CD14-positive monocyte (primary cell): ENCODE data around the gene DYNC1H1. TPM values are rescaled to one million over a fixed set of nuclear protein-coding genes. Genes with fewer than 3 reads are reported as not detected.

Source experiments
- DNase-seq, 3 donors: peaks; one replicate each; pipeline ENCODE4 v3.0.0-alpha.2; 2011 to 2022
- H2AFZ ChIP-seq: 2 replicates; pipeline ENCODE4 v1.6.0; 2012; ENCODE audit warnings: mild to moderate bottlenecking, low read depth, low read length, inconsistent platforms; ENCODE audit not compliant: insufficient read depth, poor library complexity, severe bottlenecking
- H3K27ac ChIP-seq, 2 donors: 1 replicate in 1 of 2; 2 replicates in 1 of 2; pipeline ENCODE4 v1.5.1; 2012 to 2013; ENCODE audit warnings: low read length in 2 of 2, control low read depth in 1 of 2, inconsistent platforms in 1 of 2, low read depth in 1 of 2, mild to moderate bottlenecking in 1 of 2
- H3K27me3 ChIP-seq, 2 donors: one replicate each; pipeline versions ENCODE4 v1.6.0 to v1.6.1; 2011 to 2013; ENCODE audit warnings: low read length in 2 of 2; ENCODE audit not compliant: control insufficient read depth in 2 of 2, insufficient read depth in 2 of 2
- H3K36me3 ChIP-seq, 2 donors: replicated peaks in 1 of 2; 1 replicate in 1 of 2; 2 replicates in 1 of 2; pipeline versions ENCODE4 v1.5.1 to v1.6.1; 2012 to 2013; ENCODE audit warnings: low read length in 2 of 2, control low read depth in 1 of 2, inconsistent platforms in 1 of 2, mild to moderate bottlenecking in 1 of 2; ENCODE audit not compliant: insufficient read depth in 2 of 2, control insufficient read depth in 1 of 2
- H3K4me1 ChIP-seq, 2 donors: 1 replicate in 1 of 2; 2 replicates in 1 of 2; pipeline versions ENCODE4 v1.5.1 to v1.6.1; 2012 to 2013; ENCODE audit warnings: low read length in 2 of 2, control low read depth in 1 of 2, inconsistent platforms in 1 of 2, mild to moderate bottlenecking in 1 of 2, moderate library complexity in 1 of 2; ENCODE audit not compliant: insufficient read depth in 2 of 2, control insufficient read depth in 1 of 2
- H3K4me2 ChIP-seq: replicated peaks from 2 replicates; pipeline ENCODE3; 2012; ENCODE audit warnings: low read length, moderate library complexity, mild to moderate bottlenecking; ENCODE audit not compliant: poor library complexity, severe bottlenecking; ENCODE audit errors: extremely low read depth
- H3K4me3 ChIP-seq, 3 experiments: fragments of 200-600 bp in 1 of 3; sonication (generic) in 1 of 3; replicated peaks in 1 of 3; 1 replicate in 2 of 3; 2 replicates in 1 of 3; pipeline ENCODE4 v1.5.1; 2011 to 2013; ENCODE audit warnings: low read length in 3 of 3, mild to moderate bottlenecking in 3 of 3, control low read depth in 2 of 3, low read depth in 2 of 3, inconsistent platforms in 1 of 3, moderate library complexity in 1 of 3
- H3K79me2 ChIP-seq: 2 replicates; pipeline ENCODE4 v1.6.0; 2012; ENCODE audit warnings: mild to moderate bottlenecking, control low read depth, inconsistent platforms, low read length, moderate library complexity; ENCODE audit not compliant: insufficient read depth
- H3K9ac ChIP-seq: 2 replicates; pipeline ENCODE4 v1.6.0; 2017; ENCODE audit warnings: low read length, mild to moderate bottlenecking; ENCODE audit not compliant: insufficient read depth, poor library complexity, severe bottlenecking
- H3K9me3 ChIP-seq, 2 donors: replicated peaks in 1 of 2; 1 replicate in 1 of 2; 2 replicates in 1 of 2; pipeline versions ENCODE4 v1.5.1 to v1.6.1; 2012 to 2013; ENCODE audit warnings: low read length in 2 of 2, control low read depth in 1 of 2; ENCODE audit not compliant: control insufficient read depth in 1 of 2, insufficient read depth in 1 of 2
- H4K20me1 ChIP-seq: 2 replicates; pipeline ENCODE4 v1.6.0; 2012; ENCODE audit warnings: mild to moderate bottlenecking, low read length, control low read depth, moderate library complexity; ENCODE audit not compliant: insufficient read depth
- H3K27ac Mint-ChIP-seq, 7 donors: one replicate each; pipeline ENCODE4 v1.8.0; 2020; ENCODE audit warnings: mild to moderate bottlenecking in 7 of 7, mixed read lengths in 7 of 7, moderate library complexity in 6 of 7, inconsistent platforms in 2 of 7
- H3K27me3 Mint-ChIP-seq, 3 donors: one replicate each; pipeline ENCODE4 v1.8.0; 2021 to 2022; ENCODE audit warnings: low read depth in 3 of 3, mild to moderate bottlenecking in 3 of 3, mixed read lengths in 3 of 3, moderate library complexity in 3 of 3, inconsistent platforms in 1 of 3
- H3K36me3 Mint-ChIP-seq, 2 donors: one replicate each; pipeline ENCODE4 v1.8.0; 2020; ENCODE audit warnings: mixed read lengths in 2 of 2, inconsistent platforms in 1 of 2, mild to moderate bottlenecking in 1 of 2
- H3K4me1 Mint-ChIP-seq: one replicate; pipeline ENCODE4 v1.8.0; 2020; ENCODE audit warnings: mild to moderate bottlenecking, mixed read lengths
- H3K4me3 Mint-ChIP-seq, 2 donors: one replicate each; pipeline ENCODE4 v1.8.0; 2020; ENCODE audit warnings: mild to moderate bottlenecking in 2 of 2, mixed read lengths in 2 of 2, moderate library complexity in 1 of 2
- H3K9me3 Mint-ChIP-seq, 7 donors: one replicate each; pipeline ENCODE4 v1.8.0; 2020 to 2022; ENCODE audit warnings: mixed read lengths in 7 of 7, mild to moderate bottlenecking in 6 of 7, moderate library complexity in 6 of 7, inconsistent platforms in 2 of 7
- WGBS: methylation state at CpG from one replicate; pipeline ENCODE4 v1.1.5; 2013; ENCODE audit warnings: missing lambda C conversion rate; ENCODE audit not compliant: insufficient coverage; 5-methylcytosine and 5-hydroxymethylcytosine counted together
- intact Hi-C, 2 donors: fragments of 100-400 bp; cut with micrococcal nuclease; formaldehyde crosslinking; loops; one replicate each; pipeline versions ENCODE4 v1.15.0 to v1.15.1; 2023
- polyA plus RNA-seq, 3 donors: library from polyadenylated mRNA; depleted of rRNA in 1 of 3; unstranded in 2 of 3; stranded (reverse) in 1 of 3; fragments of 300-500 nt in 2 of 3; fragments of >200 nt in 1 of 3; fragmentation: Illumina TruSeq in 2 of 3; gene quantifications; 1 replicate in 2 of 3; 2 replicates in 1 of 3; pipeline ENCODE4 v1.2.3, GENCODE V29; 2012 to 2021
- TF ChIP-seq, protein P1 (sequence below): fragments of 200-600 bp; IDR thresholded peaks from one replicate; pipeline ENCODE4 v1.8.0; 2022; ENCODE audit warnings: antibody characterized with exemption, mild to moderate bottlenecking

Gene DYNC1H1
- polyA plus RNA-seq, 3 donors, result 14.7 to 87.3 (median 23.6) TPM

GRCh38 chr14:102040153-102040552 lies 75.8 kb downstream of the DYNC1H1 start:
- H3K79me2 ChIP-seq, result no peaks in the 10 kb centered on the region
- WGBS, result 98% methylated on average over 12 of the region's 13 CpGs
- Mint-ChIP-seq H3K9me3 (no peaks in the 10 kb centered on the region), H3K27me3 (no peaks in the 10 kb centered on the region), H3K36me3 (peaks cover 92 to 99% of the 10 kb centered on the region in 2 donors), H3K4me1 (no peaks in the 10 kb centered on the region), H3K4me3 (no peak overlapping the region), H3K27ac (no peak overlapping the region)
- no peak for DNase-seq
- H4K20me1 ChIP-seq, result peaks cover 10% of the 10 kb centered on the region
- no peak overlapping the region for H2AFZ ChIP-seq
- H3K4me2 ChIP-seq, result no peak overlapping the region
- TF ChIP-seq, protein P1, sequence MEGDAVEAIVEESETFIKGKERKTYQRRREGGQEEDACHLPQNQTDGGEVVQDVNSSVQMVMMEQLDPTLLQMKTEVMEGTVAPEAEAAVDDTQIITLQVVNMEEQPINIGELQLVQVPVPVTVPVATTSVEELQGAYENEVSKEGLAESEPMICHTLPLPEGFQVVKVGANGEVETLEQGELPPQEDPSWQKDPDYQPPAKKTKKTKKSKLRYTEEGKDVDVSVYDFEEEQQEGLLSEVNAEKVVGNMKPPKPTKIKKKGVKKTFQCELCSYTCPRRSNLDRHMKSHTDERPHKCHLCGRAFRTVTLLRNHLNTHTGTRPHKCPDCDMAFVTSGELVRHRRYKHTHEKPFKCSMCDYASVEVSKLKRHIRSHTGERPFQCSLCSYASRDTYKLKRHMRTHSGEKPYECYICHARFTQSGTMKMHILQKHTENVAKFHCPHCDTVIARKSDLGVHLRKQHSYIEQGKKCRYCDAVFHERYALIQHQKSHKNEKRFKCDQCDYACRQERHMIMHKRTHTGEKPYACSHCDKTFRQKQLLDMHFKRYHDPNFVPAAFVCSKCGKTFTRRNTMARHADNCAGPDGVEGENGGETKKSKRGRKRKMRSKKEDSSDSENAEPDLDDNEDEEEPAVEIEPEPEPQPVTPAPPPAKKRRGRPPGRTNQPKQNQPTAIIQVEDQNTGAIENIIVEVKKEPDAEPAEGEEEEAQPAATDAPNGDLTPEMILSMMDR, result no peak
- H3K27ac ChIP-seq, result no peak overlapping the region
- H3K27me3 ChIP-seq, result no peaks in the 10 kb centered on the region
- peaks cover 97 to 100% of the 10 kb centered on the region in 2 donors for H3K36me3 ChIP-seq
- H3K4me1 ChIP-seq, result no peaks in the 10 kb centered on the region
- H3K9ac ChIP-seq, result no peak overlapping the region
- no peak overlapping the region for H3K4me3 ChIP-seq
- H3K9me3 ChIP-seq, result no peaks in the 10 kb centered on the region
- intact Hi-C loops, result loop anchor here in 1 of 2 donors (10.0 kb wide), 1 partner anchor 55 kb away; no protein-coding TSS in a partner anchor

- Mint-ChIP-seq H3K4me3 (no peak overlapping the region), H3K9me3 (no peaks in the 10 kb centered on the region), H3K4me1 (no peaks in the 10 kb centered on the region), H3K27me3 (no peaks in the 10 kb centered on the region), H3K36me3 (peaks cover 83 to 99% of the 10 kb centered on the region in 2 donors), H3K27ac (no peak overlapping the region)
- Histone ChIP-seq H3K27me3 (no peaks in the 10 kb centered on the region), H2AFZ (no peak overlapping the region), H4K20me1 (no peaks in the 10 kb centered on the region), H3K9ac (no peak overlapping the region), H3K4me1 (no peaks in the 10 kb centered on the region), H3K4me2 (no peak overlapping the region), H3K79me2 (no peaks in the 10 kb centered on the region), H3K27ac (no peak overlapping the region), H3K36me3 (peaks cover 87 to 98% of the 10 kb centered on the region in 2 donors), H3K4me3 (no peak overlapping the region), H3K9me3 (no peaks in the 10 kb centered on the region)
- WGBS, result 97% methylated on average over 9 of the region's 9 CpGs
- intact Hi-C loops, result loop anchor here in 1 of 2 donors (10.0 kb wide), 1 partner anchor 52 kb away; no protein-coding TSS in a partner anchor
- TF ChIP-seq, protein P1, result no peak
- DNase-seq, result no peak
Measured at GRCh38 chr14:102042699-102043098, 78.3 kb downstream of the DYNC1H1 start.
